HepG2 (cell line): ENCODE measurements around the gene ANKRD53. TPM values are rescaled to one million over a fixed set of nuclear protein-coding genes. Genes with fewer than 3 reads are reported as not detected.
A peak's percentile ranks its signal among the peaks of the same experiment; 100 is the strongest.

Experiments used
- AFF4 ChIP-seq: sonication (generic); formaldehyde crosslinking; IDR thresholded peaks from 2 replicates; pipeline ENCODE4 v1.4.0; 2020; ENCODE audit warnings: missing genetic modification reagents
- CEBPB ChIP-seq: IDR thresholded peaks from 2 replicates; pipeline ENCODE4 v1.6.1; 2011; ENCODE audit warnings: low read depth, low read length, improper control_type of control experiment, borderline replicate concordance
- IKZF1 ChIP-seq: fragments of 450-650 bp; IDR thresholded peaks from 2 replicates; pipeline ENCODE4 v1.7.1; 2016
- JDP2 ChIP-seq: sonication (generic); formaldehyde crosslinking; IDR thresholded peaks from 2 replicates; pipeline ENCODE4 v1.8.1; 2022; ENCODE audit warnings: missing genetic modification reagents, borderline replicate concordance
- NFKB2 ChIP-seq: sonication (generic); formaldehyde crosslinking; IDR thresholded peaks from 2 replicates; pipeline ENCODE4 v1.4.0; 2020; ENCODE audit warnings: missing genetic modification reagents, borderline replicate concordance
- NPAS2 ChIP-seq: sonication (generic); formaldehyde crosslinking; IDR thresholded peaks from 2 replicates; pipeline ENCODE4 v1.8.0; 2022; ENCODE audit warnings: mild to moderate bottlenecking, missing genetic modification reagents, borderline replicate concordance
- SP2 ChIP-seq: sonication (generic); formaldehyde crosslinking; IDR thresholded peaks from 2 replicates; pipeline ENCODE4 v1.5.1; 2020; ENCODE audit warnings: mild to moderate bottlenecking, missing genetic modification reagents
- THAP11 ChIP-seq: IDR thresholded peaks from 2 replicates; pipeline ENCODE4 v1.6.1; 2016; ENCODE audit warnings: missing biosample characterization, missing genetic modification reagents
- YEATS4 ChIP-seq: sonication (generic); formaldehyde crosslinking; IDR thresholded peaks from 2 replicates; pipeline ENCODE4 v1.4.0; 2020; ENCODE audit warnings: missing genetic modification reagents, borderline replicate concordance
- ZBTB7B ChIP-seq: sonication (generic); formaldehyde crosslinking; IDR thresholded peaks from 2 replicates; pipeline ENCODE4 v1.4.0; 2020; ENCODE audit warnings: missing genetic modification reagents
- ZGPAT ChIP-seq: IDR thresholded peaks from 2 replicates; pipeline ENCODE4 v1.6.1; 2016; ENCODE audit warnings: mild to moderate bottlenecking
- ZMAT5 ChIP-seq: sonication (generic); formaldehyde crosslinking; IDR thresholded peaks from 2 replicates; pipeline ENCODE4 v1.5.0; 2020; ENCODE audit warnings: mild to moderate bottlenecking, low read depth, missing genetic modification reagents, borderline replicate concordance
- ZMYM4 ChIP-seq: sonication (generic); formaldehyde crosslinking; IDR thresholded peaks from 2 replicates; pipeline ENCODE4 v1.8.1; 2023; ENCODE audit warnings: mild to moderate bottlenecking, missing genetic modification reagents
- ZNF235 ChIP-seq: sonication (generic); formaldehyde crosslinking; IDR thresholded peaks from 2 replicates; pipeline ENCODE4 v1.8.1; 2023; ENCODE audit warnings: mild to moderate bottlenecking, missing genetic modification reagents, borderline replicate concordance
- ZNF484 ChIP-seq: sonication (generic); formaldehyde crosslinking; IDR thresholded peaks from 2 replicates; pipeline ENCODE4 v1.5.1; 2020; ENCODE audit warnings: mild to moderate bottlenecking, low read depth, missing genetic modification reagents, borderline replicate concordance
- ZNF556 ChIP-seq: sonication (generic); formaldehyde crosslinking; IDR thresholded peaks from 2 replicates; pipeline ENCODE4 v1.4.0; 2020; ENCODE audit warnings: mild to moderate bottlenecking, missing genetic modification reagents, borderline replicate concordance
- polyA plus RNA-seq, 8 experiments: library from polyadenylated mRNA; depleted of rRNA in 3 of 8; stranded (reverse) in 7 of 8; unstranded in 1 of 8; fragments of >200 nt; fragmentation: Illumina TruSeq in 4 of 8; extraction: Trizol in 4 of 8; gene quantifications; 2 replicates each; pipeline versions ENCODE4 v1.2.1 to v1.2.3, GENCODE V29; 2011 to 2016; ENCODE audit warnings: low read depth in 4 of 8, missing spikeins in 1 of 8, mixed read lengths in 1 of 8; ENCODE audit not compliant: insufficient read depth in 1 of 8
- total RNA-seq, 5 experiments: library from RNA; depleted of rRNA; stranded (reverse); fragments of >200 nt; fragmentation: Illumina TruSeq; extraction: Trizol; gene quantifications; 2 replicates each; pipeline ENCODE4 v1.2.3, GENCODE V29; 2016; ENCODE audit warnings: low read depth in 1 of 5

ANKRD53 gene
- total and polyA plus RNA-seq, 2 of the 13 experiments (the other 11 are each of a cell fraction or from before 2014, with no cell fraction given), result 0.15 TPM; not detected in 1

- 0 out of 2 replicates have a peak, but pooled peaks have one; percentile 4 for TF ChIP-seq ZMYM4
- no peak for TF ChIP-seq IKZF1
- no peak for TF ChIP-seq NPAS2 (CRISPR knock-in tag)
- TF ChIP-seq ZGPAT (CRISPR knock-in tag), result 0 out of 2 replicates have a peak, but pooled peaks have one; percentile 8
- TF ChIP-seq JDP2 (CRISPR knock-in tag), result no peak
- TF ChIP-seq NFKB2 (CRISPR knock-in tag), result no peak; the same call in 1 of the 2 replicates
- 0 out of 2 replicates have a peak, but pooled peaks have one; percentile 2 for TF ChIP-seq ZBTB7B (CRISPR knock-in tag)
- no peak for TF ChIP-seq ZNF484
- TF ChIP-seq YEATS4 (CRISPR knock-in tag), result peak; percentile 12; the same call in 1 of the 2 replicates
- no peak for TF ChIP-seq ZMAT5 (CRISPR knock-in tag)
- no peak for TF ChIP-seq ZNF556
- TF ChIP-seq THAP11 (CRISPR knock-in tag), result no peak
- TF ChIP-seq AFF4, result no peak
- 0 out of 2 replicates have a peak, but pooled peaks have one; percentile 13 for TF ChIP-seq ZNF235
- TF ChIP-seq CEBPB, result peak; percentile 90
- no peak for TF ChIP-seq SP2 (CRISPR knock-in tag)
Observed at GRCh38 chr2:70977605-70978205, 725 bp upstream of the ANKRD53 start (continued).
